ENCODE measurements around the gene RALGPS1.
"Not testable (repeated sequence)": the region's sequence is repeated elsewhere in the genome, so short reads cannot be mapped to it uniquely, and the experiment has no call there.

The RALGPS1 gene

GRCh38 chr9:127137640-127138360 is 223.2 kb downstream of the RALGPS1 start:
- no peak for DNase-seq (ENCODE audit: low read depth)

- no peak for DNase-seq (ENCODE audit: low read depth)
These were observed 223.9 kb downstream of the RALGPS1 start for GRCh38 chr9:127138444-127138843.

GRCh38 chr9:127139071-127139731 is 224.6 kb downstream of the RALGPS1 start:
- no peak for DNase-seq (ENCODE audit: low read depth)

- no peak for DNase-seq (ENCODE audit: low read depth)
These were observed 225.2 kb downstream of the RALGPS1 start for GRCh38 chr9:127139775-127140174.

- no peak for DNase-seq (ENCODE audit: low read depth)
These were observed 225.6 kb downstream of the RALGPS1 start for GRCh38 chr9:127140181-127140580.

- DNase-seq (ENCODE audit: low read depth) = no peak
These were observed 226.5 kb downstream of the RALGPS1 start for GRCh38 chr9:127140842-127141675.

GRCh38 chr9:127142291-127142690 is 227.7 kb downstream of the RALGPS1 start:
- no peak for DNase-seq (ENCODE audit: low read depth)

GRCh38 chr9:127142931-127143464 is 228.4 kb downstream of the RALGPS1 start:
- DNase-seq (ENCODE audit: low read depth) = no peak

- no peak for DNase-seq (ENCODE audit: low read depth)
These were observed 229.4 kb downstream of the RALGPS1 start for GRCh38 chr9:127143920-127144465.

GRCh38 chr9:127144670-127145445 is 230.3 kb downstream of the RALGPS1 start:
- DNase-seq (ENCODE audit: low read depth) = no peak

- DNase-seq (ENCODE audit: low read depth) = not testable (repeated sequence)
These were observed 232.3 kb downstream of the RALGPS1 start for GRCh38 chr9:127146841-127147240.

GRCh38 chr9:127147251-127147650 is 232.7 kb downstream of the RALGPS1 start:
- DNase-seq (ENCODE audit: low read depth) = no peak

- DNase-seq (ENCODE audit: low read depth) = no peak
These were observed 233.4 kb downstream of the RALGPS1 start for GRCh38 chr9:127148014-127148413.

GRCh38 chr9:127149010-127149409 is 234.4 kb downstream of the RALGPS1 start:
- DNase-seq (ENCODE audit: low read depth) = no peak

GRCh38 chr9:127149463-127150390 is 235.1 kb downstream of the RALGPS1 start:
- DNase-seq (ENCODE audit: low read depth) = no peak

- no peak for DNase-seq (ENCODE audit: low read depth)
These were observed 238.9 kb downstream of the RALGPS1 start for GRCh38 chr9:127153501-127153900.

GRCh38 chr9:127154003-127154389 is 239.4 kb downstream of the RALGPS1 start:
- DNase-seq (ENCODE audit: low read depth) = no peak

GRCh38 chr9:127154390-127155191 is 240.0 kb downstream of the RALGPS1 start:
- no peak for DNase-seq (ENCODE audit: low read depth)

GRCh38 chr9:127155314-127155960 is 240.9 kb downstream of the RALGPS1 start:
- DNase-seq (ENCODE audit: low read depth) = no peak

Measured in non-pigmented ciliary epithelial cell (primary cell).